Activated naive CD4-positive, alpha-beta T cell treated with anti-CD3 and anti-CD28 coated beads for 36 hours (primary cell): ENCODE data around the gene TAAR6. TPM values are rescaled to one million over a fixed set of nuclear protein-coding genes. Genes with fewer than 3 reads are reported as not detected.
"Not testable (repeated sequence)": the region's sequence is repeated elsewhere in the genome, so short reads cannot be mapped to it uniquely, and the experiment has no call there.

Experiments used
- CTCF ChIA-PET: fragments of 350-600 bp; sonication (Branson Sonifier 250); formaldehyde crosslinking; loops from one replicate; lab custom pipeline; 2021; ENCODE audit warnings: antibody characterized with exemption; lab: Charles Lee
- DNase-seq: peaks from one replicate; pipeline ENCODE4 v3.0.0-alpha.2; 2020
- H3K27ac Mint-ChIP-seq: one replicate; pipeline ENCODE4 v1.8.0; 2021; ENCODE audit warnings: mild to moderate bottlenecking, mixed read lengths
- H3K27me3 Mint-ChIP-seq: one replicate; pipeline ENCODE4 v1.8.0; 2021; ENCODE audit warnings: low read depth, mixed read lengths
- H3K36me3 Mint-ChIP-seq: one replicate; pipeline ENCODE4 v1.8.0; 2021; ENCODE audit warnings: low read depth, mixed read lengths
- H3K4me1 Mint-ChIP-seq: one replicate; pipeline ENCODE4 v1.8.0; 2021; ENCODE audit warnings: low read depth, mixed read lengths
- H3K4me3 Mint-ChIP-seq: one replicate; pipeline ENCODE4 v1.8.0; 2021; ENCODE audit warnings: mild to moderate bottlenecking, moderate library complexity, mixed read lengths
- H3K9me3 Mint-ChIP-seq: one replicate; pipeline ENCODE4 v1.8.0; 2021; ENCODE audit warnings: mixed read lengths
- intact Hi-C: fragments of 100-400 bp; cut with micrococcal nuclease; formaldehyde crosslinking; loops from one replicate; pipeline ENCODE4 v1.15.1; 2023
- total RNA-seq, 2 experiments: library from RNA; stranded (reverse); gene quantifications; one replicate each; pipeline ENCODE4 v1.2.3, GENCODE V29; 2021

Gene TAAR6
- total RNA-seq, 2 experiments from 2014 or later: not detected

- CTCF ChIA-PET: interaction anchor here (0.6 kb wide), 1 partner anchor 24 kb away, joined by 3 read pairs; no protein-coding TSS in a partner anchor
- DNase-seq: no peak
- Mint-ChIP-seq H3K36me3 (no peaks in the 10 kb centered on the region), H3K4me3 (no peak overlapping the region), H3K27me3 (peaks cover 12% of the 10 kb centered on the region), H3K27ac (no peak overlapping the region), H3K4me1 (no peaks in the 10 kb centered on the region), H3K9me3 (no peaks in the 10 kb centered on the region)
- intact Hi-C loops: no loop called here
Observed at GRCh38 chr6:132548746-132549463, 21.2 kb upstream of the TAAR6 start.

GRCh38 chr6:132551214-132551613, 18.9 kb upstream of the TAAR6 start:
- no peak for DNase-seq
- no peaks in the 10 kb centered on the region for H3K36me3 Mint-ChIP-seq
- no peaks in the 10 kb centered on the region for H3K4me1 Mint-ChIP-seq
- no peaks in the 10 kb centered on the region for H3K9me3 Mint-ChIP-seq
- H3K4me3 Mint-ChIP-seq: no peak overlapping the region
- no peak overlapping the region for H3K27ac Mint-ChIP-seq
- intact Hi-C loops: no loop called here
- CTCF ChIA-PET: interaction anchor here (1.0 kb wide), 1 partner anchor 11 kb away, joined by 3 read pairs; no protein-coding TSS in a partner anchor
- H3K27me3 Mint-ChIP-seq: peaks cover 12% of the 10 kb centered on the region

GRCh38 chr6:132552372-132552771, 17.8 kb upstream of the TAAR6 start, which contains the start of gene TAAR8:
Gene TAAR8, plus strand, starts transcription at chr6:132552672. Its CDS starts 21 bp downstream, at chr6:132552693.
- intact Hi-C loops: no loop called here
- CTCF ChIA-PET: no interaction called here
- Mint-ChIP-seq H3K4me1 (no peaks in the 10 kb centered on the region), H3K27me3 (peaks cover 18% of the 10 kb centered on the region), H3K27ac (no peak within 1 kb of the TSS), H3K9me3 (no peaks in the 10 kb centered on the region), H3K36me3 (no peaks in the 10 kb centered on the region), H3K4me3 (no peak within 1 kb of the TSS)
- DNase-seq: no peak

- DNase-seq, H3K9me3 Mint-ChIP-seq, H3K36me3 Mint-ChIP-seq, CTCF ChIA-PET, H3K4me1 Mint-ChIP-seq, H3K4me3 Mint-ChIP-seq, H3K27ac Mint-ChIP-seq, intact Hi-C loops: not testable (repeated sequence)
- H3K27me3 Mint-ChIP-seq: peaks cover 23% of the 10 kb centered on the region
Observed at GRCh38 chr6:132560087-132560486, 10.0 kb upstream of the TAAR6 start.

- Mint-ChIP-seq H3K4me3 (no peak overlapping the region), H3K4me1 (no peaks in the 10 kb centered on the region), H3K36me3 (no peaks in the 10 kb centered on the region), H3K9me3 (no peaks in the 10 kb centered on the region), H3K27me3 (peaks cover 27% of the 10 kb centered on the region), H3K27ac (no peak overlapping the region)
- no peak for DNase-seq
- intact Hi-C loops: no loop called here
- CTCF ChIA-PET: no interaction called here
Observed at GRCh38 chr6:132566404-132566803, 3.7 kb upstream of the TAAR6 start.

- Mint-ChIP-seq H3K4me3 (no peak overlapping the region), H3K9me3 (no peaks in the 10 kb centered on the region), H3K27ac (no peak overlapping the region), H3K36me3 (no peaks in the 10 kb centered on the region), H3K4me1 (no peaks in the 10 kb centered on the region), H3K27me3 (peaks cover 29% of the 10 kb centered on the region)
- CTCF ChIA-PET: no interaction called here
- no peak for DNase-seq
- intact Hi-C loops: no loop called here
Observed at GRCh38 chr6:132567566-132567965, 2.6 kb upstream of the TAAR6 start.

GRCh38 chr6:132568611-132569010, 1.5 kb upstream of the TAAR6 start:
- H3K27me3 Mint-ChIP-seq: peaks cover 29% of the 10 kb centered on the region
- no peak overlapping the region for H3K27ac Mint-ChIP-seq
- CTCF ChIA-PET: interaction anchor here (0.7 kb wide), 1 partner anchor 33 kb away, joined by 3 read pairs; no protein-coding TSS in a partner anchor
- no peak overlapping the region for H3K4me3 Mint-ChIP-seq
- H3K4me1 Mint-ChIP-seq: no peaks in the 10 kb centered on the region
- no peak for DNase-seq
- intact Hi-C loops: no loop called here
- no peaks in the 10 kb centered on the region for H3K36me3 Mint-ChIP-seq
- no peaks in the 10 kb centered on the region for H3K9me3 Mint-ChIP-seq

- Mint-ChIP-seq H3K9me3 (no peaks in the 10 kb centered on the region), H3K4me1 (no peaks in the 10 kb centered on the region), H3K27ac (no peak overlapping the region), H3K36me3 (no peaks in the 10 kb centered on the region), H3K27me3 (peaks cover 32% of the 10 kb centered on the region), H3K4me3 (no peak overlapping the region)
- no peak for DNase-seq
- intact Hi-C loops: no loop called here
- CTCF ChIA-PET: interaction anchor here (0.6 kb wide), 1 partner anchor 1348 kb away, joined by 3 read pairs; no protein-coding TSS in a partner anchor
Observed at GRCh38 chr6:132569170-132569569, 952 bp upstream of the TAAR6 start.

GRCh38 chr6:132571774-132572173, 1.7 kb downstream of the TAAR6 start:
- CTCF ChIA-PET: no interaction called here
- Mint-ChIP-seq H3K27me3 (peaks cover 36% of the 10 kb centered on the region), H3K4me3 (no peak overlapping the region), H3K9me3 (no peaks in the 10 kb centered on the region), H3K4me1 (no peaks in the 10 kb centered on the region), H3K36me3 (no peaks in the 10 kb centered on the region), H3K27ac (no peak overlapping the region)
- DNase-seq: no peak
- intact Hi-C loops: no loop called here

- Mint-ChIP-seq H3K9me3 (no peaks in the 10 kb centered on the region), H3K4me3 (no peak overlapping the region), H3K27ac (no peak overlapping the region), H3K36me3 (no peaks in the 10 kb centered on the region), H3K4me1 (no peaks in the 10 kb centered on the region), H3K27me3 (peaks cover 26% of the 10 kb centered on the region)
- CTCF ChIA-PET: no interaction called here
- no peak for DNase-seq
- intact Hi-C loops: no loop called here
Observed at GRCh38 chr6:132584698-132585097, 14.6 kb downstream of the TAAR6 start.

- no peaks in the 10 kb centered on the region for H3K9me3 Mint-ChIP-seq
- CTCF ChIA-PET: no interaction called here
- DNase-seq: no peak
Observed at GRCh38 chr6:132587424-132587823, 17.3 kb downstream of the TAAR6 start.

GRCh38 chr6:132589454-132589853, 19.3 kb downstream of the TAAR6 start, which contains the start of gene TAAR5:
Gene TAAR5, minus strand, starts transcription at chr6:132589741. Its CDS starts 55 bp downstream, at chr6:132589686.
- H3K9me3 Mint-ChIP-seq: no peaks in the 10 kb centered on the region
- CTCF ChIA-PET: interaction anchor here (0.5 to 0.9 kb wide), 2 partner anchors 59 to 1668 kb away, joined by 3 to 4 read pairs; no protein-coding TSS in a partner anchor

More at GRCh38 chr6:132587424-132587823, 17.3 kb downstream of the TAAR6 start:
- H3K27ac Mint-ChIP-seq: no peak overlapping the region
- H3K27me3 Mint-ChIP-seq: peaks cover 14% of the 10 kb centered on the region
- no peak overlapping the region for H3K4me3 Mint-ChIP-seq
- no peaks in the 10 kb centered on the region for H3K4me1 Mint-ChIP-seq
- no peaks in the 10 kb centered on the region for H3K36me3 Mint-ChIP-seq
- intact Hi-C loops: no loop called here

GRCh38 chr6:132590362-132590761, 20.2 kb downstream of the TAAR6 start:
- H3K4me3 Mint-ChIP-seq: no peak overlapping the region

More at GRCh38 chr6:132589454-132589853, 19.3 kb downstream of the TAAR6 start, which contains the start of gene TAAR5:
- intact Hi-C loops: no loop called here
- Mint-ChIP-seq H3K27ac (no peak within 1 kb of the TSS), H3K27me3 (peaks cover 17% of the 10 kb centered on the region), H3K4me1 (no peaks in the 10 kb centered on the region), H3K4me3 (no peak within 1 kb of the TSS), H3K36me3 (no peaks in the 10 kb centered on the region)
- DNase-seq: no peak

More at GRCh38 chr6:132590362-132590761, 20.2 kb downstream of the TAAR6 start:
- intact Hi-C loops: no loop called here
- H3K9me3 Mint-ChIP-seq: no peaks in the 10 kb centered on the region
- no peak for DNase-seq
- H3K4me1 Mint-ChIP-seq: no peaks in the 10 kb centered on the region
- no peaks in the 10 kb centered on the region for H3K36me3 Mint-ChIP-seq
- peaks cover 23% of the 10 kb centered on the region for H3K27me3 Mint-ChIP-seq
- H3K27ac Mint-ChIP-seq: no peak overlapping the region
- CTCF ChIA-PET: interaction anchor here (0.9 kb wide), 1 partner anchor 60 kb away, joined by 4 read pairs; no protein-coding TSS in a partner anchor
